Gastroesophageal sphincter (tissue), 3 donors: ENCODE data around the gene POU2AF1.

Experiments used
- CTCF ChIP-seq, 4 experiments: fragments of 200-600 bp in 2 of 4; fragments of 450-650 bp in 2 of 4; sonication (generic) in 1 of 4; IDR thresholded peaks; one replicate each; pipeline ENCODE4 v1.5.1; 2017 to 2019; ENCODE audit warnings: antibody characterized with exemption in 4 of 4, mild to moderate bottlenecking in 2 of 4, moderate library complexity in 2 of 4
- EP300 ChIP-seq: sonication (generic); formaldehyde crosslinking; IDR thresholded peaks from one replicate; pipeline ENCODE4 v1.6.1; 2017; ENCODE audit warnings: antibody characterized with exemption, mild to moderate bottlenecking
- POLR2A ChIP-seq, 2 donors: fragments of 450-650 bp; IDR thresholded peaks; one replicate each; pipeline ENCODE4 v1.6.1; 2017; ENCODE audit warnings: antibody characterized with exemption in 2 of 2, mild to moderate bottlenecking in 2 of 2, moderate library complexity in 1 of 2
- POLR2AphosphoS5 ChIP-seq: sonication (generic); formaldehyde crosslinking; IDR thresholded peaks from one replicate; pipeline ENCODE4 v1.6.1; 2017; ENCODE audit warnings: antibody characterized with exemption

GRCh38 chr11:111386611-111387150, 7.6 kb upstream of the POU2AF1 start:
- TF ChIP-seq CTCF (IDR thresholded peaks at IDR 0.05) (no peak), POLR2AphosphoS5 (no peak), POLR2A (IDR thresholded peaks at IDR 0.05) (no peak), EP300 (no peak)
